Kidney tubule cell (primary cell): Measurements from ENCODE around the gene SZRD1.

Experiments used
- DNase-seq: peaks from one replicate; pipeline ENCODE4 v3.0.0-alpha.2; 2018; ENCODE audit warnings: low spot score

The SZRD1 gene

DNA sequence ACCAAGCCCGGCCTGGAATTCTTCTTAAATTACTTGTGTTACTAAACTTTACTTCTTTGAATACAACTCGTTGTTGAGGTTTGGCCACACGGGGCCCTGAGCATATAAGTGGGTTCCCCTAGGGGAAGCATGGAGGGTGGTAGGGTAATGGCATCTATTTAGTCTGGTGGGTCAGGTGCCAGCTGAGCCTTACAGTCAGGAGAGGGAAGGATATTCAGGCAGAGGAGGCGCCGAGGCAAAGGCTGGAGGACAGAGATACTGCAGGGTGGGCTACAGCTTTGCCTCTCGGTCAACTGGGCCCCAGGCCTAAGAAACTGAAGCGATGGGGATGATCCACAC, 73.1 kb downstream of the SZRD1 start:
- DNase-seq: no peak

DNA sequence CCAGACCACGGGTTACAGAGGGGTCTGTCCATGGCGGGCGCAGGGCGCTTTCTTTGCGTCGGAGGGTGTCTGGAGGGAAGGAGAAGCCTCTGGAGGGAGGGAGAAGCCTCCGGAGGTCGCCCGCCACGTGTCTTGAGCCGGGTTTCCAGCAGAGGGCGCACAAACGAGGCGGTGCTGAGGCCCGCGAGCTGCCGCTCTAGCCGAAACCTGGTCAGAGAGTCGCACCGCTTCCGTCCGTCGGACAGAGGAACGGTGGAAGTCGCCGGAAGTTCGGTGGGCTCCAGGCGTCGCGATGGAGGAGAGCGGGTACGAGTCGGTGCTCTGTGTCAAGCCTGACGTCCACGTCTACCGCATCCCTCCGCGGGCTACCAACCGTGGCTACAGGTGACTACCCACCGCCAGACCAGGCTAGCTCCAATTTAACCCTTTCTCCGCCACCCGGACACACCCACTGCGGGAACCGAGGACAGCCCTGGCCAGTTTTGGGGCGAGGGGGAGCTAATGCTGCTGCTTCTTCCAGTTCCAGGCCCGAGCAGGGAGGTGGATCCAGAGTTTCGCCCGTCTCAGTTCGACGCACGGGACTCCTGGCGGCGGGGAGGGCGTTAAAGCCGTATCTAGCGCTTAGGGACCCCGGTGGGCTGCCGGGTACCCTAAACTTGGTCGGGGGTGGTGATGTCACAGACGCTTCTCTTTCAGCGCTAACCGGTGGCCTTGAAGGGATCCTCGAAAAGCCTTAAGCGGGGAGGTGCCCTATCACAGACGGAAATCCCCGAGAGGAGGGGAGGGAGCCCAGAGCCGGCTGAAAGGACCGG, 73.6 kb downstream of the SZRD1 start, which contains the start of gene NECAP2:
TSS of gene NECAP2 (plus strand) at position 255 of the 812 bp plus-strand sequence. CDS start at position 293, 38 bp downstream.
- peak; percentile 92 for DNase-seq

DNA sequence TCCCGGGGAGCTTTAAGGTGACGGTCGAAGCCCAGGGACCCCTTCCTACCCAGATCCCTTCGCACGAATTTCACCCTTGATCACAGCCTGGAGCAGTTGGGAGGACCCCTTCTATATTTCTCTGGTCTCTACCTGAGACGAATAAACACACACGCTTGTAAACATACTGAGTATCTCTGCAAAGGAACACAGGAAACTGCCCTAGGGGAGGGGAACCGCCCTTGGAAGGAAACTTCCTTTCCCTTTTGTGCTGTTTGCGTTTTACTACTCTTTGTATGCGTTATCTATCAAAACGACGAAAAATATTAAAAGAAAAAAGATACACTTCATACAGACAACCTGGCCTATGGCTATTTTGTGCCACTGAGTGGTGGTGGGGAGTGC, 74.2 kb downstream of the SZRD1 start:
- DNase-seq: no peak

DNA sequence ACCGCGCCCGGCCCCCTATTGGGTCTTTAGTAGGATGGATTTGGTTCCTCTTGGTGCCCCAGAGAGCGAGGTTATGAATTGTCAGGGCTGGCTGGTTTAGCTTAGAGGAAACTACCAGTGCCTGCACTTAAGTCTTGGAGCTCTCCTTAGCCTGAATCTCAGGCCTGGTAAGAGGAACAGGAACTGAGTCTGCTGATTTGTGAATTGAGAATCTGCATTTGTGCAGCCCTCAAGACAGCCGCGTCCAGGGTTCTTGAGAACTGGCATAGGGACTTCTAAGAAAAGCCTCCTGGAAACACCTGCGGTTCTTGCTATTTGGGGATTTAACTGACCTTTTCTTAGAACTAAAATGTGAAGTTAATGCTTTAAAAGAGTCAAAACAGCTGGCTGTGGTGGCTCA, 75.2 kb downstream of the SZRD1 start:
- DNase-seq: no peak

DNA sequence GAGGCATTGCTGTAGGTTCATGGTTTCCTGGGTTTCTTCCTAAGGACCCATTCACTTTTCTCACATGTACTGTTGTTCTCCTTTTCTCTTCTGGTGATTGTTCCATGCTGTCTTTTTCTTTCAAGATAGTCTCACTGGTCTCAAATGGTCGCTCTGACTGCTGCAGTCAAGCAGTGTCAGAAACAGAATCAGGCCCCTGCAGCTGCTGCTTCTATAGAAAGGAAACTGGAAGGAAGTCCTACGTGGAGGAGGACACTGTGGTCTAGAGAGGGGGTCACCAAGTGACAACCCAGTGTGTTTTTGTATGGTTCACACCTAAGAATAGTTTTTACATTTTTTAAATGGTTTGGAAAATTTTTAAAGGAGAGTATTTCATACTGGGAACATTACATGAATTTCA, 75.9 kb downstream of the SZRD1 start:
- no peak for DNase-seq

DNA sequence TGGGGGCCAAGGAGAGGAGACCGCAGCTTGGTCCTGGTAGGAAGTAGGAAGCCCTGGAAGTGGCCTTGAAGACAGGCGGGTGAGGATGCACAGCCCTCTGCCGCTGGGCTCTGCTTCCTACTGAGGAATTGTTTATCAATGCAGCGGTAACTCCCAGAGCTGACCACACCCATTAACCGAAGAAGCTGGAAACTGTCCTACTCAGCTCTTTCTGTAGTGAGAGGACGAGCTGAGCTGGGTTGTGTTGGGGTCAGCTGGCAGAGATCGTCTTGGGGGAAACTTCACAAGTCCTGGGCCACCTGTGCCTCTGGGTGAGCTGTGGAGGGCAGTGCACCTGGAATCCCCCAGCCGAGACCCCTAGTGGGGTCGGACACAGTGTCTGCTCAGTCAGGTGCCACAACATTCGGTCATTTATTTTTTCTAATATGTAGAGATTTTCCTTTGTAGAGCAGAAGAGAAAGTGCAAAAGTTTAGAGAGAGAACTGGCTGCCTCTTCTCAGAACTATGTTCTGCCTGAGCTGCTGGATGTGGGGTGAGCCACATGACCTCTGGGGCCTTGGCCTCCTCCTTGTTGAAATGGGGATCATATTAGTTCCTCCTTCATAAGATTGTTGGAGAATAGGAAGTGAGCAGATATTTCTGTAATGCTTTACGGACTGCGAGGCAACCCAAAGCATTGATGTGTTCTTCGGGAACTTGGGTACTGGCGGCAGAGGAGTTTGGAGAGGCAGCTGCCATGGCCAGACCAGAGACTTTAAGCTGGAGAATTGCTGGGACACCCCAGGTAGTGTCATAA, 77.1 kb downstream of the SZRD1 start:
- no peak for DNase-seq

DNA sequence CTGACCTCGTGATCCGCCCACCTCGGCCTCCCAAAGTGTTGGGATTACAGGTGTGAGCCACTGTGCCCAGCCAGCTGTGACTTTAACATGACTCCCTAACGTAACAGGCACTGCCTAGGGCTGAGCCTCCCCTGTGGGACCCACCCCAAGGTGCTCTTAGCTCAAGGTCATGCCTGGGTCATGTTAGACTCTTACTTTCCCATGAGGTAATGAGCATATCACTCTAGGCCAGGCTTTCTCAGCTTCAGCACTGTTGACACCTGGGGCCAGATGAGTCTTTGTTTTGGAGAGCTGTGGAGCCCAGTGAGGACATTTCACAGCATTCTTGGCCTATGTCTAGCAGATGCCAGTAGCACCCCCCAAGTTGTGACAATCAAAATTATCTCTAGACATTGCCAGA, 78.0 kb downstream of the SZRD1 start:
- DNase-seq: no peak

DNA sequence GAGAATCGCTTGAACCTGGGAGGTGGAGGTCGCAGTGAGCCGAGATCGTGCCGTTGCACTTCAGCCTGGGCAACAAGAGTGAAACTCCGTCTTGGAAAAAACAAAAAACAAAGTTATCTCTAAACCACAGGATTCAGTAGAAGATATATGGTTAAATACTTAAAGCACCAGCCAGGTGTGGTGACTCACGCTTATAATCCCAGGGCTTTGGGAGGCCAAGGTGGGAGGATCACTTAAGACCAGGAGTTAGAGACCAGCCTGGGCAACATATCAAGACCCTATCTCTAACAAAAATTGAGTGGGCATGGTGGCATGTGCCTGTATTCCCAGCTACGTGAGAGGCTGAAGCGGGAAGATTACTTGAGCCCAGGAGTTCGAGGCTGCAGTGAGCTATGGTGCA, 79.1 kb downstream of the SZRD1 start:
- DNase-seq: no peak

DNA sequence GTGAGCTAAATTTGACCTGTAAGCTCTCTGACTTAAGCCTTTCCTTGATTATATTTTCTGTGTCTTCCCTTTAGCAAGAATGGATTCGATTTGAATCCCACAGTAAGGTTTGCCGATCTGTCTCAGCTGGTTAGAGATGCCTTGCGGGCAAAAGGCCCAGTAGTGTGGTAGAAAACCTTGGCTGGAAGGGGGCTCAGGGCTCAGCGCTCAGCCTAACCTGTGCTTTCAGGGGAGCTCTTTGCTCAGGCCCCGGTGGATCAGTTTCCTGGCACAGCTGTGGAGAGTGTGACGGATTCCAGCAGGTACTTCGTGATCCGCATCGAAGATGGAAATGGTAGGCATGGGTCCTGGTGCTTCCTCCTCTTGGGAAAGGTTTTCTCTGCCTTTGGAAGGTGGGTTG, 80.6 kb downstream of the SZRD1 start:
- DNase-seq: no peak
